ENCODE results near the gene ZRANB3. TPM values are rescaled to one million over a fixed set of nuclear protein-coding genes. Genes with fewer than 3 reads are reported as not detected.

ZRANB3 gene
- total and polyA plus RNA-seq, 2 experiments from 2014 or later: 10.5 to 16.8 TPM

- H3K79me2 ChIP-seq (replicated peaks; ENCODE audit: insufficient read depth): peaks cover 54% of the 10 kb centered on the region
- no peak for TF ChIP-seq ETS1 (IDR thresholded peaks at IDR 0.05)
- TF ChIP-seq EZH2 (IDR thresholded peaks at IDR 0.05; ENCODE audit: low read depth, unreplicated experiment): no peak
- TF ChIP-seq JUNB (IDR thresholded peaks at IDR 0.05; ENCODE audit: unreplicated experiment): no peak
- TF ChIP-seq, protein P1, sequence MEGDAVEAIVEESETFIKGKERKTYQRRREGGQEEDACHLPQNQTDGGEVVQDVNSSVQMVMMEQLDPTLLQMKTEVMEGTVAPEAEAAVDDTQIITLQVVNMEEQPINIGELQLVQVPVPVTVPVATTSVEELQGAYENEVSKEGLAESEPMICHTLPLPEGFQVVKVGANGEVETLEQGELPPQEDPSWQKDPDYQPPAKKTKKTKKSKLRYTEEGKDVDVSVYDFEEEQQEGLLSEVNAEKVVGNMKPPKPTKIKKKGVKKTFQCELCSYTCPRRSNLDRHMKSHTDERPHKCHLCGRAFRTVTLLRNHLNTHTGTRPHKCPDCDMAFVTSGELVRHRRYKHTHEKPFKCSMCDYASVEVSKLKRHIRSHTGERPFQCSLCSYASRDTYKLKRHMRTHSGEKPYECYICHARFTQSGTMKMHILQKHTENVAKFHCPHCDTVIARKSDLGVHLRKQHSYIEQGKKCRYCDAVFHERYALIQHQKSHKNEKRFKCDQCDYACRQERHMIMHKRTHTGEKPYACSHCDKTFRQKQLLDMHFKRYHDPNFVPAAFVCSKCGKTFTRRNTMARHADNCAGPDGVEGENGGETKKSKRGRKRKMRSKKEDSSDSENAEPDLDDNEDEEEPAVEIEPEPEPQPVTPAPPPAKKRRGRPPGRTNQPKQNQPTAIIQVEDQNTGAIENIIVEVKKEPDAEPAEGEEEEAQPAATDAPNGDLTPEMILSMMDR (conservative IDR thresholded peaks at IDR 0.05; ENCODE audit: low read depth in 2 of 2): no peak
- TF ChIP-seq ZNF462 (CRISPR knock-in tag; IDR thresholded peaks at IDR 0.05): no peak
- TF ChIP-seq ZNF114 (CRISPR knock-in tag; IDR thresholded peaks at IDR 0.05): no peak
- TF ChIP-seq CREB1 (CRISPR knock-in tag; IDR thresholded peaks at IDR 0.05; ENCODE audit: low read depth): no peak
- no peak for TF ChIP-seq ZNF331 (CRISPR knock-in tag; IDR thresholded peaks at IDR 0.05; ENCODE audit: low read depth)
- no peak for TF ChIP-seq EZH2phosphoT487 (IDR thresholded peaks at IDR 0.05; ENCODE audit: unreplicated experiment)
- no peak for TF ChIP-seq POLR2AphosphoS5 (IDR thresholded peaks at IDR 0.05; ENCODE audit: low read depth)
- no peak for TF ChIP-seq NANOG (IDR thresholded peaks at IDR 0.05; ENCODE audit: borderline replicate concordance)
- TF ChIP-seq, protein P2, sequence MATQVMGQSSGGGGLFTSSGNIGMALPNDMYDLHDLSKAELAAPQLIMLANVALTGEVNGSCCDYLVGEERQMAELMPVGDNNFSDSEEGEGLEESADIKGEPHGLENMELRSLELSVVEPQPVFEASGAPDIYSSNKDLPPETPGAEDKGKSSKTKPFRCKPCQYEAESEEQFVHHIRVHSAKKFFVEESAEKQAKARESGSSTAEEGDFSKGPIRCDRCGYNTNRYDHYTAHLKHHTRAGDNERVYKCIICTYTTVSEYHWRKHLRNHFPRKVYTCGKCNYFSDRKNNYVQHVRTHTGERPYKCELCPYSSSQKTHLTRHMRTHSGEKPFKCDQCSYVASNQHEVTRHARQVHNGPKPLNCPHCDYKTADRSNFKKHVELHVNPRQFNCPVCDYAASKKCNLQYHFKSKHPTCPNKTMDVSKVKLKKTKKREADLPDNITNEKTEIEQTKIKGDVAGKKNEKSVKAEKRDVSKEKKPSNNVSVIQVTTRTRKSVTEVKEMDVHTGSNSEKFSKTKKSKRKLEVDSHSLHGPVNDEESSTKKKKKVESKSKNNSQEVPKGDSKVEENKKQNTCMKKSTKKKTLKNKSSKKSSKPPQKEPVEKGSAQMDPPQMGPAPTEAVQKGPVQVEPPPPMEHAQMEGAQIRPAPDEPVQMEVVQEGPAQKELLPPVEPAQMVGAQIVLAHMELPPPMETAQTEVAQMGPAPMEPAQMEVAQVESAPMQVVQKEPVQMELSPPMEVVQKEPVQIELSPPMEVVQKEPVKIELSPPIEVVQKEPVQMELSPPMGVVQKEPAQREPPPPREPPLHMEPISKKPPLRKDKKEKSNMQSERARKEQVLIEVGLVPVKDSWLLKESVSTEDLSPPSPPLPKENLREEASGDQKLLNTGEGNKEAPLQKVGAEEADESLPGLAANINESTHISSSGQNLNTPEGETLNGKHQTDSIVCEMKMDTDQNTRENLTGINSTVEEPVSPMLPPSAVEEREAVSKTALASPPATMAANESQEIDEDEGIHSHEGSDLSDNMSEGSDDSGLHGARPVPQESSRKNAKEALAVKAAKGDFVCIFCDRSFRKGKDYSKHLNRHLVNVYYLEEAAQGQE (IDR thresholded peaks at IDR 0.05; ENCODE audit: unreplicated experiment): no peak
- DNase-seq (ENCODE audit: low spot score): no peak
- H4K20me1 ChIP-seq (replicated peaks; ENCODE audit: insufficient read depth): peaks cover 21% of the 10 kb centered on the region
- no peaks in the 10 kb centered on the region for H3K27me3 ChIP-seq (ENCODE audit: insufficient read depth)
- no peak overlapping the region for H3K4me3 ChIP-seq
- peaks cover 3% of the 10 kb centered on the region; the same call in 1 of the 2 replicates for H3K4me1 ChIP-seq (ENCODE audit: insufficient read depth)
- H3K9me2 ChIP-seq (ENCODE audit: insufficient read depth): no peaks in the 10 kb centered on the region
- no peaks in the 10 kb centered on the region; the same call in 1 of the 2 replicates for H3K36me3 ChIP-seq (ENCODE audit: insufficient read depth)
- H3K4me2 ChIP-seq: no peak overlapping the region
- Mint-ChIP-seq H3K4me3 (no peak overlapping the region), H3K36me3 (ENCODE audit: low read depth) (peaks cover 15% of the 10 kb centered on the region; the same call in 2 of the 3 replicates), H3K9me3 (no peaks in the 10 kb centered on the region), H3K4me1 (no peaks in the 10 kb centered on the region; the same call in 1 of the 3 replicates), H3K27me3 (ENCODE audit: insufficient read depth, low read depth, poor library complexity) (peaks cover 2% of the 10 kb centered on the region), H3K27ac (no peak overlapping the region)
- no peak overlapping the region for H3K27ac ChIP-seq (ENCODE audit: low read depth)
- no peak overlapping the region for H2AFZ ChIP-seq
- H3F3A ChIP-seq (replicated peaks; ENCODE audit: low read depth): no peaks in the 10 kb centered on the region
- ATAC-seq: no peak
These were observed 39.9 kb upstream of the ZRANB3 start for GRCh38 chr2:135570884-135571283.

All from GM23338 (cell line).